Measurements from ENCODE around the gene TOR1AIP1.
"Not testable (repeated sequence)": the region's sequence is repeated elsewhere in the genome, so short reads cannot be mapped to it uniquely, and the experiment has no call there.

Gene TOR1AIP1

DNA sequence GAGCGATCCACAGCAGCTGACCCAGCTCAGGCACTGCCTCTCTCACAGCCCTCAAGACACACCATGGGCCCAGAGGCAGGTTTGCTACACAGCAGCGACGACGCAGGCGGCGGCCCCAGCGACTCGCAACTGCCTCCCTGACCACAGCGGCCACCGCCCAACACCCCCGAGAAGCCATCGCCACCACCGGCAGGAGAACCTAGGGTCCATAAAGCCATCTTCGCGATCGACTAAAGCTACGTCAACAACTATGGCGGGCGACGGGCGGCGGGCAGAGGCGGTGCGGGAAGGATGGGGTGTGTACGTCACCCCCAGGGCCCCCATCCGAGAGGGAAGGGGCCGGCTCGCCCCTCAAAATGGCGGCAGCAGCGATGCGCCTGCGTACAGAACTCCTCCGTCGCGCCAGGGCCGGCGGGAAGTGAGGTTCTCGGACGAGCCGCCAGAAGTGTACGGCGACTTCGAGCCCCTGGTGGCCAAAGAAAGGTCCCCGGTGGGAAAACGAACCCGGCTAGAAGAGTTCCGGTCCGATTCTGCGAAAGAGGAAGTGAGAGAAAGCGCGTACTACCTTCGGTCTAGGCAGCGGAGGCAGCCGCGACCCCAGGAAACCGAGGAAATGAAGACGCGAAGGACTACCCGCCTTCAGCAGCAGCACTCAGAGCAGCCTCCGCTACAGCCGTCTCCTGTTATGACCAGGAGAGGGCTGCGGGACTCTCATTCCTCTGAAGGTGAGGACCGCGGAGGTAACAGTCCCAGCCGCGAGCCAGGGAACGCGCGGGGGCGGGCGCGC, at the start of gene TOR1AIP1:
Gene TOR1AIP1, plus strand, starts transcription at position 33 of the 787 bp plus-strand sequence. Its CDS starts 218 bp downstream, at position 251.
- peak; percentile 80 for DNase-seq

DNA sequence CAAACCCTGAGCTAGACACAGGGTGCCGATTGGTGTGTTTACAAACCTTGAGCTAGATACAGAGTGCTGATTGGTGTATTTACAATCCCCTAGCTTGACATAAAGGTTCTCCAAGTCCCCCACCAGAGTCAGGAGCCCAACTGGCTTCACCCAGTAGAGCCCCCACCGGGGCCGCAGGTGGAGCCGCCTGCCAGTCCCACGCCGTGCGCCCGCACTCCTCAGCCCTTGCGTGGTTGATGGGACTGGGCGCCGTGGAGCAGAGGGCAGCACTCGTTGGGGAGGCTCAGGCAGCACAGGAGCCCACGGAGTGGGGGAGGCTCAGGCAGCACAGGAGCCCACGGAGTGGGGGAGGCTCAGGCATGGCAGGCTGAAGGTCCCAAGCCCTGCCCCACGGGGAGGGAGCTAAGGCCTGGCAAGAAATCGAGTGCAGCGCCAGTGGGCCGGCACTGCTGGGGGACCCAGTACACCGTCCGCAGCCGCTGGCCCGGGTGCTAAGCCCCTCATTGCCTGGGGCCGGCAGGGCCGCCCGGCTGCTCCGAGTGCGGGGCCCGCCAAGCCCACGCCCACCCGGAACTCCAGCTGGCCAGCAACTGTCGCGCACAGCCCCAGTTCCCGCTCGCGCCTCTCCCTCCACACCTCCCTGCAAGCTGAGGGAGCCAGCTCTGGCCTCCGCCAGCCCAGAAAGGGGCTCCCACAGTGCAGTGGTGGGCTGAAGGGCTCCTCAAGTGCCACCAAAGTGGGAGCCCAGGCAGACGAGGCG, 45.2 kb upstream of the TOR1AIP1 start:
- not testable (repeated sequence) for DNase-seq

- no peak for DNase-seq
Observed at GRCh38 chr1:179840107-179840506, 42.0 kb upstream of the TOR1AIP1 start.

DNA sequence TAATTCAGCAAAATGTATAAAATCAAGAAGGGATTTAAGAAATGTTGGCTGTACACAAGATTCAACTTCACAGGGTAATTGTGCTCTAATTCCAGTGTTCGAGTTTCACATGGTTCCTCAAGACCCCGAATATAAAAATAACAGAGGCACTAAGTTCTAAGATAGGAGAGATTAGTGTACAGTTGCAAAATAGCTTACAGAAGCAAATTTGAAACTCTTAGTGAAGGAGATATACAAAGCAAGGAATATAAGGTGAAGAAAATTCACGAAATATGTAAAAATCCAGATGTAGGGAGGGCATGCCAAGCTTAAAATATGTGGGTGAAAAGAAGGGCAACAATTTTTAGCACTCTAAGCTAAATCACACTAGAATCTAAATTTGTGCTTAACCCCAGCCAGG, 33.9 kb upstream of the TOR1AIP1 start:
- no peak for DNase-seq

DNA sequence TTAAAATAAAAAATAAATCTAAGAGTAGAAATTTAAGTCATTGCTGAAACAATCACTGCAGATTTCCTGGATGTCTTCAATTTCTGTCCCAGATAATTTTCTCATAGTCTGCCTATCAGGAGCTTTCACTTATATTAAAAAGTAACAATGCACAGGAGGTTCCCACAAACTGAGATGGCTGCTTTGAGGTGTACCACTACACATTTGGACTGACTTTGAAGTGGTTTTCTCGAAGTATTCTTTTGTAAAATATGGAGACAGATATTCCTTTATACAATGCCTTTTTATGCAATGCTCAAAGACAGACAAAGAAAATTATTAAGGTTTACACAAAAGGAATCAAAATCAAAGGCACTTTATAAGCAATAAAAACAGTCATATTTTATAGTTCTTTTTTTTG, 29.0 kb upstream of the TOR1AIP1 start:
- no peak for DNase-seq

- DNase-seq = not testable (repeated sequence)
Observed at GRCh38 chr1:179855831-179856230, 26.3 kb upstream of the TOR1AIP1 start.

DNA sequence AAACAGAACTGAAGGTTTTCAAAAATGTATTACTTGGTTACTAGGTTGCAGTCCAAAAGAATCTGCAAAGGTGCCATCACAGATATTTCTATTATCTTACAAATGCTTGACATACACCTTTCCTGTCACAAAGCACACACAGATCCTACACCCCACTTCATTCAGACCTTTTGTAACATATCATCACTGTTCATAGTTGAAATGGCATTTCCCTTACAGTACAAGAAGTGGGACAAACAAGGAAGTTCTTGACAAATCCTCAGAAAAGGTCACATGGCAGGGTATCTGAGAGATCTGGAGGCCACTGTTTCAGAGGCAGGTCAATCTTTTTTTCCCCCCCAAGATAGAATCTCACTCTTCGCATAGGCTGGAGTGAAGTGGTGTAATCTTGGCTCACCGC, 25.8 kb upstream of the TOR1AIP1 start:
- DNase-seq = no peak

DNA sequence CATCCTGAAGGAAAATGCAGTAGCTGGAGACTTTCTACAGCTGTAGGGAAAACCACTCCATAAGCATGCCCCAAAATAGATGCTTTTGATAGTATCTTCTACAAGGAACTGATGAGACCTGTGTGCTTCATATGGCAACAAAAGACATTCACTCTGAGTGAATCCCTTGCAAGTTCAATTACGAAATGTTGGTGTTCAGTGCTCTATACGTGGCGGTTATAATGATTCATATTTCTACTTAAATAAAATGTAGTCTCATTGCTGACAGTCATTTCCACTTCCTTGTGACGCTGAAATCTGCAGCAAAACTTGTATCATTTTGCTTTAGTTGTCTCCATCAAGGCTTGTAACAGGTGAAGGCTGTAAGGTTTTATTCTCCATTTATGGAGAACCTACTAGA, 25.1 kb upstream of the TOR1AIP1 start:
- DNase-seq = no peak

- no peak for DNase-seq
Observed at GRCh38 chr1:179860652-179861051, 21.4 kb upstream of the TOR1AIP1 start.

DNA sequence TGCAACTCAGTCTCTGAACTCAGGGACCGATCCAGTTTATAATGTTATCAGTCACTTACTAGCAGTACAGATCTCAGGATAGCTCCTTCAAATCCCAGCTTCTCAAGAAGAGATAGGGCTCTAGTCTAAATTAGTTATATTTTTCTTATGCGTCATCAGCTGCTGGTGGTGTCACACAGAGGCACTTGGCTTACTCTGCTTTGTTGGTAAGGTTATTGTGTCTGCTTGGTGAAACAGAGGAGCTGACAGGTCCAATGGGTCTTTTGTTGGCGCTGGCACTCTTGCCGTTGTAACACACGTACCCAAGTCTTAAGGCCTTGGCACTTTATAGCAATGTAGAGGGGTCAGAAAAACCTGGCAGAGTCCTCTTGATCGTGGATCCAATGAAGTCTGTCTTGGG, 16.7 kb upstream of the TOR1AIP1 start:
- DNase-seq = no peak

- DNase-seq = no peak
Observed at GRCh38 chr1:179866616-179867015, 15.5 kb upstream of the TOR1AIP1 start.

GRCh38 chr1:179867493-179868330, 14.4 kb upstream of the TOR1AIP1 start:
- no peak for DNase-seq

DNA sequence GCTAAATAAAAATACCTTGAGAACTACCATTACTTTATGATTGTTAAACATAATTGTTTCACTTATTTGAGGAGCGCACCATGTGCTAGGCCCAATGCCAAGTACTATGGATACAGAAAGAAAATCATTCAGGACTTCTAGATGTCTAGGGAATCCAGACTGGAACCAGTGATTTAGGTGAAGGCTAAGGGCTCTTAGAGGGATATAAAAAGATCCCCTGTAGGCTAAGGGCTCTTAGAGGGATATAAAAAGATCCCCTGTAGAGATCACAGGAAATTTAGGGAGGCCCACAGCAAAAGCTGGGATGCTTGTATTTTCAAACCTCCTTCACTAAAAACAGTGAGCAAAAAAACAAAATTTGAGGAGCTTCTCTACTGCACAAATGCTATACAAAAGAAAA, 11.2 kb upstream of the TOR1AIP1 start:
- no peak for DNase-seq

GRCh38 chr1:179871940-179872339, 10.1 kb upstream of the TOR1AIP1 start:
- no peak for DNase-seq

GRCh38 chr1:179872558-179872957, 9.5 kb upstream of the TOR1AIP1 start:
- DNase-seq = no peak

GRCh38 chr1:179873438-179873851, 8.6 kb upstream of the TOR1AIP1 start:
- DNase-seq = no peak

DNA sequence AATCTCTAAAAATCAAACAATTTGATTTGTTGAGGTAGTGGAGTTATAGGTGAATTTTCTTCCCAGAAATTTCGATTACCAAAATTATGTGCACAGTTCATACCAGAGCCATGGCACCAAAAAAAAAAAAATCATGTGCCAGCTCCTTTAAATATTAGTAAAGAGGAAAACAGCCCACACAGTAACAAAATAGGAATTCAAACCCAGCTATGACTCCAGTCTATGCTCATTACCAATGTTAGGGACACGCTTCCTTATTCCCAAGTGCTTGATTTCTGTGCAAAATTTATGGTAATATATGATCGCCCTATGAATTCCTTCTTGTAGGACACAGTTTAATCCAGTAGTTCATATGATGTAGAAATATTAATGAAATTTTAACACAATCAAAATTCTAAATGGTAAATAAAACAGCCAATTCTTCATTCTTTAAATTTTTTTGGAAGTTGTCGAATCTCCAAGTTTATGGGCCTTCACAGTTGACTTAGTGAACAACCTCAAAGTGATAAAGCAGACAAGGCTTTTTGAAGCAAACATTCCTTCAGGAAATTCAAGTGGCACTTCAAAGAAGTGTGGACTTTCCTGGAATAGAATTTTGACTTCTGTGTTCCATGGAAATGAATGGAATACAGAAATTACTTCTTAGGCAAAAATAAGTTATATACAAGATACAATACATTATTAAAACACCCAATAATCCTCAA, 6.3 kb upstream of the TOR1AIP1 start:
- no peak for DNase-seq

DNA sequence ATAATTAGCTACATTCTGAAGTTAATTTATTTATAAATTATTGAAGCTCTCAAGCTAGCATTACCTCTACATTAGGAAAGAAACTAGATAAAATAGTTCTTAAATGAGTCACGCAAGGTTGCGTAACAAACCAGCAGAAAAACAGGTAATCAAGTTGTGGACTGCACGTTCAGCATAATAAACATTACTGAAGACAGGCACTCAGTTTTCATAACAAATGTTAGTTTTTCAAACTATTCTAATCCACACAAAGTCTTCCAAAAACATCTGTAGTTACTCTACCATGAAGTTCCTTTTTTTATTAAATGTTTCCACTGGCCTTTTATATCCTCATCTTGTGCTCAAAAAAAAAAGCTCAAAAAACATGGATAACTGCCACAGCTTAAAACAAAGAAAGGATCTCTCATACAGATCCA, 5.8 kb upstream of the TOR1AIP1 start:
- no peak for DNase-seq

- DNase-seq = no peak
Observed at GRCh38 chr1:179877586-179878265, 4.4 kb upstream of the TOR1AIP1 start, which contains the start of gene TOR1AIP2. Gene TOR1AIP2 (minus strand): TSS chr1:179877803. CDS start chr1:179852665, 25,138 bp downstream.

DNA sequence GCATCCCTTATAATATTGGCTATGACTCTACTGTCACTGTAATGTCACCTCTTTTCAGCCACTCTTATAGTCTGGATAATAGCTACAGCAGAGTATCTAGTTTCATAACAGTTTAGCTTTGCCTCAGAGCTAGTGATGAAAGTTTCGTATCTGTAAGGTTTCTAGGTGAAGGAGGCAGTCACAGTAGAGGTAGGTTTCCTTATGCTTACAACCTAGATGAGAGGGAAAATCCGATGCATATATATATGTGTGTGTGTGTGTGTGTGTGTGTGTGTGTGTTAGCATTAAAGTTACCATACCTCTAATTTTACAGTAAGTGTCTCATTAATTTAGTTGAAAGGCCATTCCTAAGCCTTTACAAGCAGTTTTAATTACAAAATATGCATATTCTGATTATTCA, 2.3 kb upstream of the TOR1AIP1 start:
- no peak for DNase-seq

DNA sequence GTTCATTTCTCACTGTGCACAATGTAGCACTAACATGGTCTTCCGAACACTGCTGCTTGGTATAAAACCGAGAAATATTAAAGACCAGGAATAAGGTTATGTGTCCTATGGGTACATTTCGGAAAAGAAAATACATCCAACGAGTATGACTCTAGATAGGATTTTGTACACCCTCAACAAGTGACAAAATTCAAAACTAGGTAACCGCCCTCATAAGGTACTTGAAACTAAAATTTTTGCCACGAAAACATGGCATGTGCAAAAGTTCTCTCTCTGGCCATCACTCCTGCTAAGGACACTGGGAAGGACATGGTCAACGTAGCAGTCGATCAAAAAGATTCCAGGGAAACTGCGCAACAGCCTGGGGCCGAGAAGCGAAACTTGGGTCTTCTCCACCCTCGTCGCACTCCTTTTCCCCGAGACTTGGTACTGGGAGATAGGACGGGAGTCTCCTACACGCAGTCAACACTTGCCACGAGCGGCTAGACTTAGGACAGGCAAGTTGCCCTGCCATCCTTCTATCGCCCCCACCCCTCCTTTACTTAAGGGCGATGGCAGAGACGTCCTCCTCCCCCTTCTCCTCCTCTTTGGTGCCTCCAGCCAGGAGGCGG, 338 bp upstream of the TOR1AIP1 start:
- no peak for DNase-seq
